Upper lobe of left lung (tissue), 6 donors: ENCODE data around the gene MTG2. TPM values are rescaled to one million over a fixed set of nuclear protein-coding genes. Genes with fewer than 3 reads are reported as not detected.
A peak's percentile ranks its signal among the peaks of the same experiment; 100 is the strongest.

ENCODE experiments used
- ATAC-seq, 2 donors: fragments of 200-7000 bp; cut with Tn5 transposase; one replicate each; pipeline ENCODE4 v1.9.1; 2022; ENCODE audit warnings: mild to moderate bottlenecking in 2 of 2, moderate library complexity in 2 of 2; ENCODE audit not compliant: low FRiP score in 2 of 2
- DNase-seq, 2 donors: peaks; one replicate each; pipeline ENCODE4 v3.0.0-alpha.2; 2019 to 2020
- H3K27ac ChIP-seq, 4 donors: fragments of 200-600 bp; sonication (generic); one replicate each; pipeline ENCODE4 v1.5.1; 2016 to 2019
- H3K27me3 ChIP-seq, 4 donors: fragments of 200-600 bp; sonication (generic); one replicate each; pipeline ENCODE4 v1.5.1; 2017 to 2019
- H3K36me3 ChIP-seq, 4 donors: fragments of 200-600 bp; sonication (generic); one replicate each; pipeline ENCODE4 v1.5.1; 2016 to 2019
- H3K4me1 ChIP-seq, 4 donors: fragments of 200-600 bp; sonication (generic); one replicate each; pipeline ENCODE4 v1.5.1; 2018 to 2019
- H3K4me3 ChIP-seq, 4 donors: fragments of 200-600 bp; sonication (generic); one replicate each; pipeline ENCODE4 v1.5.1; 2017 to 2019; ENCODE audit warnings: mild to moderate bottlenecking in 2 of 4, moderate library complexity in 1 of 4
- H3K9me3 ChIP-seq, 4 donors: fragments of 200-600 bp; sonication (generic); one replicate each; pipeline ENCODE4 v1.5.1; 2018 to 2019
- CTCF ChIP-seq, 6 experiments: fragments of 450-650 bp in 4 of 6; fragments of 200-600 bp in 2 of 6; sonication (generic) in 2 of 6; IDR thresholded peaks; one replicate each; pipeline ENCODE4 v1.5.1; 2016 to 2019; ENCODE audit warnings: antibody characterized with exemption in 6 of 6
- EP300 ChIP-seq, 4 donors: sonication (generic); formaldehyde crosslinking; IDR thresholded peaks; one replicate each; pipeline ENCODE4 v1.5.1; 2017; ENCODE audit warnings: antibody characterized with exemption in 4 of 4, control low read depth in 2 of 4
- POLR2A ChIP-seq, 4 donors: fragments of 450-650 bp; IDR thresholded peaks; one replicate each; pipeline ENCODE4 v1.5.1; 2016 to 2017; ENCODE audit warnings: antibody characterized with exemption in 4 of 4, mild to moderate bottlenecking in 2 of 4
- POLR2AphosphoS5 ChIP-seq, 2 donors: sonication (generic); formaldehyde crosslinking; IDR thresholded peaks; one replicate each; pipeline ENCODE4 v1.5.1; 2017; ENCODE audit warnings: antibody characterized with exemption in 2 of 2
- WGBS, 2 donors: methylation state at CpG; one replicate each; pipeline ENCODE4 v1.1.5; 2017 to 2018; 5-methylcytosine and 5-hydroxymethylcytosine counted together
- total RNA-seq, 6 donors: library from RNA; depleted of rRNA in 4 of 6; stranded (reverse); fragments of >200 nt in 4 of 6; gene quantifications; one replicate each; pipeline versions ENCODE4 v1.1.0 to v1.2.1, GENCODE V29; 2016 to 2021
- donor health status: DM: no; HTN: no; CAD: no; lungs with moderate emphysema.
- donor health status: DM: no; HTN: yes; CAD: no; lungs with severe emphysema.

Gene MTG2
- total RNA-seq, 6 donors from 2014 or later, result 28.3 to 42.3 (median 32.0) TPM

- ATAC-seq (no peak), DNase-seq (no peak)
- WGBS, 2 donors, result 64 to 66% methylated on average over 14 to 16 of the region's 17 CpGs
Measured at GRCh38 chr20:62209850-62210495, 27.1 kb downstream of the MTG2 start.

GRCh38 chr20:62210496-62210855, 27.6 kb downstream of the MTG2 start:
- DNase-seq, result peak in 1 of 2 donors; percentile 59
- H3K27me3 ChIP-seq, result peaks cover 0 to 22% (median 6%) of the 10 kb centered on the region in 4 donors
- no peak for TF ChIP-seq EP300 (IDR thresholded peaks at IDR 0.05)
- no peak for TF ChIP-seq POLR2AphosphoS5 (IDR thresholded peaks at IDR 0.05)
- no peak for TF ChIP-seq POLR2A (IDR thresholded peaks at IDR 0.05)
- no peak for TF ChIP-seq CTCF (IDR thresholded peaks at IDR 0.05)

More at GRCh38 chr20:62209850-62210495, 27.1 kb downstream of the MTG2 start:
- no peaks in the 10 kb centered on the region for H3K36me3 ChIP-seq
- no peak overlapping the region for H3K4me3 ChIP-seq
- no peak overlapping the region for H3K27ac ChIP-seq
- peaks cover 0 to 22% (median 6%) of the 10 kb centered on the region in 4 donors for H3K27me3 ChIP-seq
- no peaks in the 10 kb centered on the region for H3K4me1 ChIP-seq
- H3K9me3 ChIP-seq, result no peaks in the 10 kb centered on the region
- TF ChIP-seq CTCF (IDR thresholded peaks at IDR 0.05) (no peak), POLR2A (IDR thresholded peaks at IDR 0.05) (no peak), POLR2AphosphoS5 (IDR thresholded peaks at IDR 0.05) (no peak), EP300 (IDR thresholded peaks at IDR 0.05) (no peak)

GRCh38 chr20:62211216-62211615, 28.4 kb downstream of the MTG2 start:
- ATAC-seq (no peak), DNase-seq (no peak)
- Histone ChIP-seq H3K4me1 (no peaks in the 10 kb centered on the region), H3K27ac (no peak overlapping the region), H3K4me3 (no peak overlapping the region), H3K36me3 (no peaks in the 10 kb centered on the region), H3K27me3 (peaks cover 0 to 24% (median 6%) of the 10 kb centered on the region in 4 donors), H3K9me3 (no peaks in the 10 kb centered on the region)
- no peak for TF ChIP-seq CTCF (IDR thresholded peaks at IDR 0.05)
- WGBS, 2 donors, result 77% methylated on average over 4 to 6 of the region's 8 CpGs

More at GRCh38 chr20:62210496-62210855, 27.6 kb downstream of the MTG2 start:
- Histone ChIP-seq H3K27ac (no peak overlapping the region), H3K4me3 (no peak overlapping the region), H3K9me3 (no peaks in the 10 kb centered on the region), H3K36me3 (no peaks in the 10 kb centered on the region), H3K4me1 (no peaks in the 10 kb centered on the region)
- ATAC-seq, result no peak
- WGBS, 2 donors, result 37 to 54% methylated on average over 13 to 16 of the region's 21 CpGs

- ATAC-seq (no peak), DNase-seq (peak in 1 of 2 donors; percentile 66)
- Histone ChIP-seq H3K9me3 (no peaks in the 10 kb centered on the region), H3K4me1 (no peaks in the 10 kb centered on the region), H3K4me3 (no peak overlapping the region), H3K36me3 (no peaks in the 10 kb centered on the region), H3K27ac (no peak overlapping the region), H3K27me3 (peaks cover 0 to 30% (median 6%) of the 10 kb centered on the region in 4 donors)
- TF ChIP-seq EP300 (IDR thresholded peaks at IDR 0.05) (no peak), POLR2A (IDR thresholded peaks at IDR 0.05) (no peak), POLR2AphosphoS5 (IDR thresholded peaks at IDR 0.05) (no peak), CTCF (IDR thresholded peaks at IDR 0.05) (no peak)
- 17 to 71% methylated on average over 1 to 8 of the region's 9 CpGs for WGBS, 2 donors
Measured at GRCh38 chr20:62211769-62212288, 29.0 kb downstream of the MTG2 start.

GRCh38 chr20:62212299-62212698, 29.5 kb downstream of the MTG2 start:
- no peaks in the 10 kb centered on the region for H3K9me3 ChIP-seq
- H3K4me3 ChIP-seq, result no peak overlapping the region
- 25 to 36% methylated on average over 5 to 9 of the region's 10 CpGs for WGBS, 2 donors
- no peak for TF ChIP-seq CTCF (IDR thresholded peaks at IDR 0.05)
- TF ChIP-seq EP300 (IDR thresholded peaks at IDR 0.05), result no peak
- TF ChIP-seq POLR2AphosphoS5 (IDR thresholded peaks at IDR 0.05), result no peak
- no peak for TF ChIP-seq POLR2A (IDR thresholded peaks at IDR 0.05)
- no peaks in the 10 kb centered on the region for H3K36me3 ChIP-seq
- H3K27me3 ChIP-seq, result peaks cover 0 to 35% (median 7%) of the 10 kb centered on the region in 4 donors
- no peaks in the 10 kb centered on the region for H3K4me1 ChIP-seq
- DNase-seq, result peak in 1 of 2 donors; percentile 53
- H3K27ac ChIP-seq, result no peak overlapping the region
- no peak for ATAC-seq
